ENCODE data around the gene AKR1B15. TPM values are rescaled to one million over a fixed set of nuclear protein-coding genes. Genes with fewer than 3 reads are reported as not detected.
A peak's percentile ranks its signal among the peaks of the same experiment; 100 is the strongest.
"Not testable (repeated sequence)": the region's sequence is repeated elsewhere in the genome, so short reads cannot be mapped to it uniquely, and the experiment has no call there.

AKR1B15 gene
- total RNA-seq, 1 donor from 2014 or later: not detected

DNA sequence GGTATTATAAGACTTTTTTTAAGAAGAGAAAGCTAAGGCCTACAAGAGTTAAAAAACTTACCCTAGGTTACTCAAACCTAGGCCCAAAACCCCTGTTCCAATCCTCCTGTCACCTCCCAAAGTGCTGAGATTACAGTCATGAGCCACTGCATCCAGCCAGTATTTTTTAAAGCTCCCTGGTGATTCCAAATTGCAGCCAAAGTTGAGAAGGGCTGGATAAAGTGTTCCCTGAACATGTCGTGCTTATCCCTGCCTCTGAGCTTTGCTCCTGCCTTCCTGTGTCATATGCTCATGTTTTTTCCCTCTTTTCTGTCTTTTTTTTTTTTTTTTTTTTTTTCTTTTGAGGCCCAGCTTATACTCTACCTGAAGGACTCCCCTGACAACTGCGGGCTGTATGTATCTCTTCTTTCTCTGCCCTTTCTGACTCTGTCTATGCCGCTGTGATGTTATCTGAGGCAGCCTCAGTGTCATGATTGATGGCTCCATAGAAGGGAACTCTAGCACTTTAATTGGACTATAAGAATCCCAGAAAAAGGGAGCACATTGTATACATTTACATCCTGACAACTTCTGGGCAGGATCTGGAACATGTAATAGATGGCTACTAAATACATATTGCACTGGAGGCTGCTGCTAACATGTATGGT lies 13.5 kb upstream of the AKR1B15 start:
- H3K36me3 Mint-ChIP-seq (ENCODE audit: low read depth): no peaks in the 10 kb centered on the region
- intact Hi-C loops (cut with micrococcal nuclease): no loop called here
- no peak for DNase-seq (ENCODE audit: low spot score)
- H3K4me1 Mint-ChIP-seq (ENCODE audit: low read depth): no peaks in the 10 kb centered on the region
- no peak overlapping the region for H3K4me3 Mint-ChIP-seq (ENCODE audit: low read depth)
- H3K27me3 Mint-ChIP-seq (ENCODE audit: low read depth): peaks cover 11% of the 10 kb centered on the region
- no peak overlapping the region for H3K27ac Mint-ChIP-seq
- H3K9me3 Mint-ChIP-seq: no peaks in the 10 kb centered on the region

DNA sequence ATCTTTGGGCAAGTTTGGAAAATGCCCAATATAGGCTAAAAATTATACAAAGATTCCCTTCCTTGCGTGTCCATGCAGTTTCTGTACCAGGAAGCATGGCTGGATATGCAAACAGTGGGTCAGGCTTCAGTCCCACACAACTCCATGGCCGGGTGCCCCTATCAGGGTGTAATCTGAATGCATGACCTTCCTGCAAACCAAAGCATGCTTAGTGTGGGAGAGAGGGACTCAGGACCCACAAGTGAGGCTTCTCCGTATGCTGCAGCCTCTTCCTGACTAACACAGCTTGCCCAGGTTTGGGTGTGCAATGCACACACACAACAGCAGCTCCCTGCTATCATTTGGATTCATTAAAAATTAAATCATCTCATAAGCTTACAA lies 13.0 kb upstream of the AKR1B15 start:
- intact Hi-C loops (cut with micrococcal nuclease): no loop called here
- H3K9me3 Mint-ChIP-seq: no peaks in the 10 kb centered on the region
- peaks cover 13% of the 10 kb centered on the region for H3K27me3 Mint-ChIP-seq (ENCODE audit: low read depth)

DNA sequence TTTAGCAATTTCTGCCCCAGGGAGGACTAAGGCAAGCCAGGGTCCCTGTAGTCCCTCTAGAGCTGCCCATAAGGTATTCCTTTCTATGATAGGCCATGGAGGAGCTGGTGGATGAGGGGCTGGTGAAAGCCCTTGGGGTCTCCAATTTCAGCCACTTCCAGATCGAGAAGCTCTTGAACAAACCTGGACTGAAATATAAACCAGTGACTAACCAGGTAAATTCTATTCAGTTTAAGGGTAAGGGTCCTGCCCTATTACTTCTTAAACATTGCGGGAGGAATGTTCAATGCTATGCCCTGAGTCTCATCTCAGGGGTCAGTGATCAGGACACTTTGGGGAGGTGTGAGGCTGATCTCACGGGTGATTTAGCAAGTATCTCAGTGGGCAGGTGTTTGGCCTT lies 12.4 kb upstream of the AKR1B15 start:
- DNase-seq (ENCODE audit: low spot score); intact Hi-C loops (cut with micrococcal nuclease); H3K27ac Mint-ChIP-seq; H3K4me1 Mint-ChIP-seq (ENCODE audit: low read depth); H3K36me3 Mint-ChIP-seq (ENCODE audit: low read depth); H3K4me3 Mint-ChIP-seq (ENCODE audit: low read depth); H3K9me3 Mint-ChIP-seq: not testable (repeated sequence)
- peaks cover 13% of the 10 kb centered on the region for H3K27me3 Mint-ChIP-seq (ENCODE audit: low read depth)

More for the DNA sequence above, 13.0 kb upstream of the AKR1B15 start:
- H3K36me3 Mint-ChIP-seq (ENCODE audit: low read depth): no peaks in the 10 kb centered on the region
- no peaks in the 10 kb centered on the region for H3K4me1 Mint-ChIP-seq (ENCODE audit: low read depth)
- no peak for DNase-seq (ENCODE audit: low spot score)
- no peak overlapping the region for H3K4me3 Mint-ChIP-seq (ENCODE audit: low read depth)
- H3K27ac Mint-ChIP-seq: no peak overlapping the region

DNA sequence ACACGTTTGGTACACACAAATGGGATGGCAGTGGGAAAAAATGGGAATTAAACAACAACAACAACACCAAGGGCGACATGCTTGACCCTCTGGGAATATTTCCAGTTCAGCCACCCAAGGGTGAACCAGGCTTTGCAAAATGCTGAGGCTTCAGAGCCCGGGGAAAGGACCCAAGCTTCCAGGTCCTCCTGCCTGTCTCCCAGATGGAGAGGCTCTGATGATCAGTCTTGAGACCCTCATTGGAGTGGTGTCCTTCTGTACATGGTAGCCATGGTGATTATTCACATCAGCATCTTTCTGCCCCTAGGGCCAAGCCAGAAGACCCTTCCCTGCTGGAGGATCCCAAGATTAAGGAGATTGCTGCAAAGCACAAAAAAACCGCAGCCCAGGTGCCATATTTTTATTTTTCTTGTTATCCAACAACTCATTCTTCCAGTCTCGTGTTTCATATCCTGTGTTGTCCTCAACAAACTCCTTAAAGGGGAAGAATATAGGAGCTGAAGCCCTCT lies 11.6 kb upstream of the AKR1B15 start:
- peaks cover 14% of the 10 kb centered on the region for H3K27me3 Mint-ChIP-seq (ENCODE audit: low read depth)
- H3K9me3 Mint-ChIP-seq; H3K4me1 Mint-ChIP-seq (ENCODE audit: low read depth); H3K27ac Mint-ChIP-seq; H3K4me3 Mint-ChIP-seq (ENCODE audit: low read depth); intact Hi-C loops (cut with micrococcal nuclease); DNase-seq (ENCODE audit: low spot score); H3K36me3 Mint-ChIP-seq (ENCODE audit: low read depth): not testable (repeated sequence)

DNA sequence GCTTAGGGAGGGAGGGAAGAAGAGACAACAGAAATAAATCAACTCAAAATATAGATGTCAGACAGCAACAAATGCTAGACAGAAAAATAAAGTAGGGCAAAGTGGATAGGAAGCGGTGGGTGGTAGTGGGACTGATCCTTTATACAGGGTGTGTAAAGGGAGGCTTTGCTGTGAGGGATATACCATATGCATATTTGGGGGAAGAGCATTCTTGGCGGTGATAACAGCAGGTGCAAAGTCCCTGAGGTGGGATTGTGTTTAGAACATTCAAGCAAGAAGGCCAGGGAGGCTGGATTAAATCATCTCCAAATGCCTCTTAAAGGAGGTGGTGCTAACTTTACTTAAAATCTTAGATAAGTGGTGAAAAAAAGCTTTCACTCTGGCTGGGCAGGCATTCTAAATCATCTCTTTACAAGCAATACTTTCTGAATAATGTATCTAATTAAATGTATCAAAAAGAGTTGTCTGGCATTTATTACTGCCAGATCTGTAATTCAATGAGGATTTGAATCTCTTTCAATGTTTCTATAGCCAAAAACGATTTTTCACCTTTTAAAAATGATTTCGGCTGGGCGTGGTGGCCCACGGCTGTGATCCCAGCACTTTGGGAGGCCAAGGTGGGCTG lies 9.4 kb upstream of the AKR1B15 start:
- no peak overlapping the region for H3K4me3 Mint-ChIP-seq (ENCODE audit: low read depth)
- H3K36me3 Mint-ChIP-seq (ENCODE audit: low read depth): no peaks in the 10 kb centered on the region
- peaks cover 16% of the 10 kb centered on the region for H3K27me3 Mint-ChIP-seq (ENCODE audit: low read depth)
- H3K4me1 Mint-ChIP-seq (ENCODE audit: low read depth): no peaks in the 10 kb centered on the region
- intact Hi-C loops (cut with micrococcal nuclease): no loop called here
- H3K9me3 Mint-ChIP-seq: no peaks in the 10 kb centered on the region
- no peak overlapping the region for H3K27ac Mint-ChIP-seq
- no peak for DNase-seq (ENCODE audit: low spot score)

DNA sequence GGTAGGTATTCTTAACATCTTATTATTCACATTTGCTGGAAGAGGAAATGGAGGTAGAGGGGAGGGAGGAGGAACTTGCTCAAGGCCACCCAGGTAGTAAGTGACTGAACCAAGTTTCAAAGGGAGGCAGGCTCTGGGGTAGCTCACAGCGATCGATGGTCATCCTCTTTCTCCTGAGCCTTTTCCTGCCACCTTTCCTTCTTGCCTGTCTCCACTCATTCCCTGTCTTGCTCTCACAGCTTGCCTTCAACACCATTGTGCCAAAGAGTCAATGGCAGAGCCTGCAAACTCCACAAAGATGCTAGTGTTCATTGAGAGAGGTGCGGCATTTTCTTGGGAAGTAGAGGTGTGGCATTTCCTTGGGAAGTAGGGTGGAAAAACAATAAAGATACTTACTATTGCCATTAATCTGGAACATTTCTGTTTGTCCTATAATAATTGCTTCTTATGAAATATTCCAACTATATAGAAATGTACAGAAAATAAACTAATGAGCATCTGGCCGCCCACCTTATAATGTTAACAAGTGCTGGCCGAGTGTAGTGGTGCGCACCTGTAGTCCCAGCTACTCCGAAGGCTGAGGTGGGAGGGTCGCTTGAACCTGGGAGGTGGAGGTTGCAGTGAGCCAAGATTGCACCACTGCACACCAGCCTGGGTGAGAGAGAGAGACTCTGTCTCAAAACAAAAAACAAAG lies 7.3 kb upstream of the AKR1B15 start:
- H3K4me1 Mint-ChIP-seq (ENCODE audit: low read depth); H3K36me3 Mint-ChIP-seq (ENCODE audit: low read depth); DNase-seq (ENCODE audit: low spot score); H3K27ac Mint-ChIP-seq; intact Hi-C loops (cut with micrococcal nuclease); H3K4me3 Mint-ChIP-seq (ENCODE audit: low read depth); H3K9me3 Mint-ChIP-seq: not testable (repeated sequence)
- peaks cover 21% of the 10 kb centered on the region for H3K27me3 Mint-ChIP-seq (ENCODE audit: low read depth)

DNA sequence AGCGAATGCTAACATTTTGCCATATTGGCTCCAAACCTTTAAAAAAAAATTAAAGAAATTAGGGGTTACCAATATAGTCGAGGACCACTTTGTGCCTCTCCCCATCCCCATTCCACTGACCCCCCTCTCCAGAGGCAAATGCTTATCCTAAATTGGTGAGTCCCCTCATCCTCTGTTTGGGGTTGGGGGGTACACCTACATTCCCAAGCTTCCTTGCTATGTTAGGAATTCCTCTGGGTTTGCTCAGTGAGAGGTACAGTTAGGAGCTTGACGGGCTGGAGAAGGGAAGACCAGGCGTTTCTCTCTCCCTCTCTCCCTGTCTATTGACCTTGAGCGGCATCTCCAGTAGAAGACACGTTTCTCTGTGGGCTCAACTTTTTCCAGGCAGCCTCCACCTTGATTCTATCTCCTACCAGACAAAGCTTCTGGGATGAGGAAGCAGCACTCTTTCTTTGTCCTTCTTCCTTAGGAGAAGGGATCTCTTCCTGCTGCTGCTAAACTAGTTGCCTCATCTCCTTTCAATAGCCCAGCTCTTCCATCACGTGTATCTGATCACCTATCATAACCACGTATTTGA lies 6.6 kb upstream of the AKR1B15 start:
- H3K27me3 Mint-ChIP-seq (ENCODE audit: low read depth): peaks cover 21% of the 10 kb centered on the region
- H3K4me3 Mint-ChIP-seq (ENCODE audit: low read depth): no peak overlapping the region
- H3K36me3 Mint-ChIP-seq (ENCODE audit: low read depth): no peaks in the 10 kb centered on the region
- no peak for DNase-seq (ENCODE audit: low spot score)
- H3K27ac Mint-ChIP-seq: no peak overlapping the region
- intact Hi-C loops (cut with micrococcal nuclease): no loop called here
- H3K4me1 Mint-ChIP-seq (ENCODE audit: low read depth): no peaks in the 10 kb centered on the region
- H3K9me3 Mint-ChIP-seq: no peaks in the 10 kb centered on the region

DNA sequence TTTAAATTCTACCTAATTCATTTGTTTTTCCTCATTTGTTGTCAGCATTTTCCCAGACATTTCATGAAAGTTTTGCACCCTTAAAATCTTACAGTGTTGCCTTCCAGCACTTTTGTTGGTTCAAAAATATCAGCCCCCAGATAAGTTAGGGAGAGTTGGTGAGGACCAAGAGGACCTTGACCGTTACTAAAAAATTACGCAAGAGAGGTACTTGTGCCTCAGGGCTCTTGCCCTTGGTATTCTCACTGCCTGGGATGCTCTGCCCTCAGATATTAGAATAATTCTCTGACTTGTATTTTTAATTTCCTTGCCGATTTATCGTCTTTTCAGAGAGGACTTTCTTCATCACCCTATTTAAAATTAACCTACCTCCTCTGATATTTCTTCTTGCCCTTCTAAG lies 3.5 kb upstream of the AKR1B15 start:
- DNase-seq (ENCODE audit: low spot score): no peak
- Mint-ChIP-seq H3K27me3 (ENCODE audit: low read depth) (peaks cover 23% of the 10 kb centered on the region), H3K4me1 (ENCODE audit: low read depth) (peaks cover 6% of the 10 kb centered on the region), H3K4me3 (ENCODE audit: low read depth) (no peak overlapping the region), H3K27ac (no peak overlapping the region), H3K36me3 (ENCODE audit: low read depth) (no peaks in the 10 kb centered on the region), H3K9me3 (no peaks in the 10 kb centered on the region)
- intact Hi-C loops (cut with micrococcal nuclease): loop anchor here (5.0 kb wide), 1 partner anchor 62 kb away; no protein-coding TSS in a partner anchor

DNA sequence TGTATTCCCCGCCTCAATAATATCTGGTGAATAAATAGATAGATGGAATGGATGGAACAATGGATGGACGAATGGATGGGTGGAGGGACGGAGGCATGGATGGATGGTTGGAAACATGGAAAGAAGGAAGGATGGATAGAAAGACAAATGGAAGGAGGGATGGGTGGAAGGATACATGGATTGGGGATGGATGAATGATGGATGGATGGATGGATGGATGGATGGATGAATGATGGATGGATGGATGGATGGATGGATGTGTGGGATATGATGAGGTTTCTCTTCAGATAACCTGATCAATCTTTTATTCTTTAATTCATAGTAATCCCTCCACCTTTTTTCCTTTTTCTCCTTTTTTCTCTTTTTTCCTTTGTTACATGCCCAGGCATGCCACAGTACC lies 3.0 kb upstream of the AKR1B15 start:
- no peak overlapping the region for H3K27ac Mint-ChIP-seq
- H3K4me3 Mint-ChIP-seq (ENCODE audit: low read depth): no peak overlapping the region
- peaks cover 6% of the 10 kb centered on the region for H3K4me1 Mint-ChIP-seq (ENCODE audit: low read depth)
- H3K36me3 Mint-ChIP-seq (ENCODE audit: low read depth): no peaks in the 10 kb centered on the region
- H3K27me3 Mint-ChIP-seq (ENCODE audit: low read depth): peaks cover 22% of the 10 kb centered on the region
- no peak for DNase-seq (ENCODE audit: low spot score)
- no peaks in the 10 kb centered on the region for H3K9me3 Mint-ChIP-seq
- intact Hi-C loops (cut with micrococcal nuclease): loop anchor here (5.0 kb wide), 1 partner anchor 61 kb away; no protein-coding TSS in a partner anchor

DNA sequence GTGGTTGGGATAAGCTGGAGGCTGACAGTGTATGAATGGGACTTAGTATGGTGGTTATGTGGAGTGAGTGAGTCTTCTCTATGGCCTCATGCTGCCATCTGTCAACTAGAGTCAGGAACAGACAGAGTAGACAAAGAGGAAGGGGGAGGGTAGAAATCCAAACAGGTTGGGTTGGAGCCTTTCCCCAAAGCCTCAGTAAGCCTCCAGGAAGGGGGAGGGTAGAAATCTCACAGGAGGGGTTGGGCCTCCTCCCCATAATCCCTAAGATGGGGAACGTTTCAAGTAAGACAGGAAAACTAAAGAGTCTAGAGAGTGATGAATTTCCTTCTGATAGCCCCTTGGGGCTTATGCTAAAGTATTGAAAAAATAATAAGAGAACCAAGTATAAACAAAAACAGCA lies 2.0 kb upstream of the AKR1B15 start:
- Mint-ChIP-seq H3K36me3 (ENCODE audit: low read depth) (no peaks in the 10 kb centered on the region), H3K9me3 (no peaks in the 10 kb centered on the region), H3K4me1 (ENCODE audit: low read depth) (peaks cover 6% of the 10 kb centered on the region), H3K4me3 (ENCODE audit: low read depth) (no peak overlapping the region), H3K27me3 (ENCODE audit: low read depth) (peaks cover 26% of the 10 kb centered on the region), H3K27ac (no peak overlapping the region)
- no peak for DNase-seq (ENCODE audit: low spot score)
- intact Hi-C loops (cut with micrococcal nuclease): loop anchor here (1.0 to 5.0 kb wide), 2 partner anchors 60 to 115 kb away; no protein-coding TSS in a partner anchor

DNA sequence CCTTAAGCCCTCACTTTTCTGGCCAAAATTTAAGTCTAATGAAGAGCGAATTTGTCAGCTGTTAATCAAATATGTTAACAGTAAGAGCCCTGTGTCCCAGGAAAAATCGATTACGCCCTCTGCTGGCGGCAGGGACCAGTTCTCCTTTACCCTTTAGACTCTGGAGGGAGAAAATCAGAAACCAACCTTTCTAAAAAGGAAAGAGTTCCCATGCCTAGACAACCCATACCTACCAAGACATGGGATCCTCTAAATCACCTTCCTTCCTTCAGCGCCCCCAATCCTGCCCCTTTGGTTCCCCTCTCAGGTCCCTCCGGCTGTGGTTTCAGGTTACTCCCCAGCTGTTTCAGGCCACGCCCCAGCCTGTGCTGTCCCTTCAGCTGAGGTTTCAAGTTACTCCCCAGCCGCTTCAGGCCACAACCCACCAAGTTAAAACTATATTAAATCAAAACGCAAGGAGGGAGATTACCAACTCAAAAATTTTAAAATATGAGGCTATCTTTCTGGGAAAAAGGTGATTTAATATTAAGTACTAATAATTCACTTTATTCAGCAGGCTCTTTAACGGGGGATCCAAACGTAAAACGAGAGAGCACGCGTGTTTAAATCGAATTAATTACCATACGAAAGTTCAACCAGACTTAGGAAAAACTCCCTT lies 1.4 kb upstream of the AKR1B15 start:
- no peaks in the 10 kb centered on the region for H3K36me3 Mint-ChIP-seq (ENCODE audit: low read depth)
- no peak overlapping the region for H3K4me3 Mint-ChIP-seq (ENCODE audit: low read depth)
- no peaks in the 10 kb centered on the region for H3K9me3 Mint-ChIP-seq
- H3K27me3 Mint-ChIP-seq (ENCODE audit: low read depth): peaks cover 24% of the 10 kb centered on the region
- peaks cover 6% of the 10 kb centered on the region for H3K4me1 Mint-ChIP-seq (ENCODE audit: low read depth)
- no peak overlapping the region for H3K27ac Mint-ChIP-seq
- peak; percentile 35 for DNase-seq (ENCODE audit: low spot score)
- intact Hi-C loops (cut with micrococcal nuclease): loop anchor here (1.0 to 5.0 kb wide), 2 partner anchors 60 to 115 kb away; no protein-coding TSS in a partner anchor

DNA sequence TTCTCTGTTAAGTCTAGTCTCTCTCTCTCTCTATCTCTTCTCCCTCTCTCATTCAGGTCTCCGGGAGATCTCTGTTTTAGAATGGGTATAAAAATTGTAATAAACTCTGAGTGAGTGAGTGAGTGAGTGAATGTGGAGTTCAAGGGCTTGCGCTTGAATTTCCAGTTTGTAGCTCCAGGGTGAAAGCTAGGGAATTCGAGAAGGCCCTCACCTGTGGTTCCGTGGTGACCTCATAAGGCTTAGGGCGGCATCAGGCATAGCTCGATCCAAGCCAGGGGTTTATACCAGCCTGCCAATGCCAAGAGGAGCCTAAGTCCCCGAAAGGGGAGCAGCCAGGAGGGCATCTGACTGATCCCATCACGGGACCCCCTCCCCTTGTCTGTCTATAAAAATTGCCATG lies 456 bp downstream of the AKR1B15 start:
- no peaks in the 10 kb centered on the region for H3K9me3 Mint-ChIP-seq
- H3K27ac Mint-ChIP-seq: no peak overlapping the region
- intact Hi-C loops (cut with micrococcal nuclease): loop anchor here (5.0 kb wide), 1 partner anchor 58 kb away; no protein-coding TSS in a partner anchor
- H3K4me1 Mint-ChIP-seq (ENCODE audit: low read depth): peaks cover 6% of the 10 kb centered on the region
- no peak for DNase-seq (ENCODE audit: low spot score)
- no peaks in the 10 kb centered on the region for H3K36me3 Mint-ChIP-seq (ENCODE audit: low read depth)
- no peak overlapping the region for H3K4me3 Mint-ChIP-seq (ENCODE audit: low read depth)
- H3K27me3 Mint-ChIP-seq (ENCODE audit: low read depth): peaks cover 17% of the 10 kb centered on the region
